H1 (cell line): ENCODE measurements around the gene PBX3. TPM values are rescaled to one million over a fixed set of nuclear protein-coding genes. Genes with fewer than 3 reads are reported as not detected.

Experiments
- CTCF ChIA-PET: fragments of 300-600 bp; sonication (Branson Sonifier 250); formaldehyde crosslinking; loops from one replicate; lab custom pipeline; 2021; ENCODE audit not compliant: partially characterized antibody; lab: Charles Lee
- POLR2A ChIA-PET: fragments of 300-600 bp; sonication (Branson Sonifier 250); formaldehyde crosslinking; loops from one replicate; lab custom pipeline; 2021; ENCODE audit warnings: inconsistent platforms; ENCODE audit not compliant: partially characterized antibody; lab: Charles Lee
- DNase-seq, 2 experiments: peaks; one replicate each; pipeline versions ENCODE4 v3.0.0 to v3.0.0-alpha.2; 2010 to 2022; ENCODE audit warnings: low spot score in 2 of 2, low read depth in 1 of 2, mixed read lengths in 1 of 2
- FAIRE-seq: peaks from 2 replicates; lab custom pipeline; 2011; peaks lifted over from hg19 to GRCh38; lab: Jason Lieb, UNC
- H2AFZ ChIP-seq: 2 replicates; pipeline ENCODE4 v1.8.1; 2012; ENCODE audit warnings: low read length, inconsistent platforms
- H2AK5ac ChIP-seq: 2 replicates; pipeline ENCODE4 v1.6.1; 2013; ENCODE audit warnings: low read depth, low read length
- H2BK120ac ChIP-seq: replicated peaks from 2 replicates; pipeline ENCODE3; 2013; ENCODE audit warnings: low read depth, low read length, inconsistent platforms
- H2BK12ac ChIP-seq: 2 replicates; pipeline ENCODE4 v1.6.1; 2013; ENCODE audit warnings: low read depth, low read length
- H2BK15ac ChIP-seq: 2 replicates; pipeline ENCODE4 v1.6.1; 2013; ENCODE audit warnings: low read length
- H2BK20ac ChIP-seq: 2 replicates; pipeline ENCODE4 v1.6.1; 2013; ENCODE audit warnings: low read length
- H2BK5ac ChIP-seq: 2 replicates; pipeline ENCODE4 v1.6.1; 2013; ENCODE audit warnings: low read depth, low read length
- H3K14ac ChIP-seq: 2 replicates; pipeline ENCODE4 v1.6.1; 2013; ENCODE audit warnings: inconsistent platforms; ENCODE audit not compliant: insufficient read length
- H3K18ac ChIP-seq: 2 replicates; pipeline ENCODE4 v1.6.1; 2013; ENCODE audit warnings: low read length; ENCODE audit errors: extremely low read depth
- H3K23ac ChIP-seq: 2 replicates; pipeline ENCODE4 v1.6.1; 2013; ENCODE audit warnings: inconsistent platforms; ENCODE audit not compliant: insufficient read length
- H3K23me2 ChIP-seq: 2 replicates; pipeline ENCODE4 v1.6.1; 2013; ENCODE audit warnings: low read depth, low read length
- H3K27ac ChIP-seq: 2 replicates; pipeline ENCODE4 v1.6.1; 2011; ENCODE audit warnings: low read depth, low read length, inconsistent platforms
- H3K27me3 ChIP-seq, 4 experiments: replicated peaks in 1 of 4; 1 replicate in 1 of 4; 2 replicates in 3 of 4; pipeline versions ENCODE4 v1.6.1 to v1.8.1; 2011 to 2013; ENCODE audit warnings: low read length in 3 of 4, mild to moderate bottlenecking in 3 of 4, inconsistent platforms in 2 of 4, mixed read lengths in 2 of 4, moderate library complexity in 1 of 4; ENCODE audit not compliant: control insufficient read depth in 3 of 4, insufficient read depth in 3 of 4; ENCODE audit errors: extremely low read depth in 1 of 4
- H3K36me3 ChIP-seq, 4 experiments: 2 replicates each; pipeline versions ENCODE4 v1.6.1 to v1.8.1; 2011 to 2013; ENCODE audit warnings: mild to moderate bottlenecking in 4 of 4, low read length in 3 of 4, moderate library complexity in 2 of 4, control low read depth in 1 of 4, inconsistent platforms in 1 of 4; ENCODE audit not compliant: insufficient read depth in 4 of 4, control insufficient read depth in 2 of 4
- H3K4ac ChIP-seq: replicated peaks from 2 replicates; pipeline ENCODE3; 2013; ENCODE audit warnings: low read length, low read depth, mixed read lengths, inconsistent platforms; ENCODE audit not compliant: insufficient read length
- H3K4me1 ChIP-seq, 4 experiments: replicated peaks in 1 of 4; 1 replicate in 1 of 4; 2 replicates in 3 of 4; pipeline versions ENCODE4 v1.6.1 to v1.8.1; 2011 to 2013; ENCODE audit warnings: low read length in 3 of 4, inconsistent platforms in 2 of 4, mixed read lengths in 1 of 4; ENCODE audit not compliant: insufficient read depth in 4 of 4, control insufficient read depth in 3 of 4
- H3K4me2 ChIP-seq, 2 experiments: 2 replicates each; pipeline versions ENCODE4 v1.6.1 to v1.8.1; 2011 to 2013; ENCODE audit warnings: low read depth in 2 of 2, low read length in 2 of 2, control low read depth in 1 of 2, inconsistent platforms in 1 of 2, mild to moderate bottlenecking in 1 of 2; ENCODE audit not compliant: insufficient read depth in 1 of 2
- H3K4me3 ChIP-seq, 4 experiments: fragments of 200-600, 300-600 bp in 1 of 4; sonication (generic), shearing (Covaris generic), sonication (Bioruptor Twin) in 1 of 4; 2 replicates each; pipeline versions ENCODE4 v1.5.1 to v1.8.1; 2011 to 2016; ENCODE audit warnings: low read length in 4 of 4, low read depth in 3 of 4, control low read depth in 2 of 4, inconsistent platforms in 2 of 4, mild to moderate bottlenecking in 2 of 4, mixed read lengths in 1 of 4, moderate library complexity in 1 of 4; ENCODE audit not compliant: insufficient read depth in 2 of 4; ENCODE audit errors: extremely low read depth in 1 of 4
- H3K56ac ChIP-seq: replicated peaks from 2 replicates; pipeline ENCODE3; 2013; ENCODE audit warnings: low read depth, mild to moderate bottlenecking, mixed read lengths, low read length, inconsistent platforms; ENCODE audit not compliant: insufficient read length
- H3K79me1 ChIP-seq: 2 replicates; pipeline ENCODE4 v1.6.1; 2013; ENCODE audit warnings: low read depth, low read length, control low read depth
- H3K79me2 ChIP-seq, 2 experiments: 2 replicates each; pipeline versions ENCODE4 v1.6.1 to v1.8.1; 2012 to 2013; ENCODE audit warnings: low read length in 2 of 2, mild to moderate bottlenecking in 2 of 2, inconsistent platforms in 1 of 2; ENCODE audit not compliant: insufficient read depth in 2 of 2, control insufficient read depth in 1 of 2
- H3K9ac ChIP-seq, 4 experiments: replicated peaks in 1 of 4; 1 replicate in 1 of 4; 2 replicates in 3 of 4; pipeline versions ENCODE4 v1.6.1 to v1.8.1; 2011 to 2013; ENCODE audit warnings: low read depth in 3 of 4, low read length in 3 of 4, control low read depth in 2 of 4, mild to moderate bottlenecking in 2 of 4, moderate library complexity in 2 of 4, inconsistent platforms in 1 of 4; ENCODE audit errors: extremely low read depth in 1 of 4
- H3K9me3 ChIP-seq, 2 experiments: 2 replicates each; pipeline versions ENCODE4 v1.6.1 to v1.8.1; 2012 to 2013; ENCODE audit warnings: mild to moderate bottlenecking in 2 of 2, moderate library complexity in 2 of 2, control low read depth in 1 of 2, inconsistent platforms in 1 of 2, low read depth in 1 of 2, low read length in 1 of 2, mixed read lengths in 1 of 2; ENCODE audit not compliant: insufficient read depth in 2 of 2
- H4K20me1 ChIP-seq, 2 experiments: replicated peaks in 1 of 2; 2 replicates each; pipeline versions ENCODE3 to v1.8.1; 2011 to 2013; ENCODE audit warnings: inconsistent platforms in 2 of 2, low read length in 2 of 2, mild to moderate bottlenecking in 1 of 2; ENCODE audit not compliant: insufficient read depth in 2 of 2, control insufficient read depth in 1 of 2
- H4K5ac ChIP-seq: 2 replicates; pipeline ENCODE4 v1.6.1; 2013; ENCODE audit warnings: low read length, low read depth, mixed read lengths, inconsistent platforms; ENCODE audit not compliant: insufficient read length
- H4K8ac ChIP-seq: 2 replicates; pipeline ENCODE4 v1.8.0; 2013; ENCODE audit warnings: mild to moderate bottlenecking, moderate library complexity, low read length, inconsistent platforms; ENCODE audit not compliant: insufficient read depth; ENCODE audit errors: extremely low read depth
- H4K91ac ChIP-seq: replicated peaks from 2 replicates; pipeline ENCODE3; 2013; ENCODE audit warnings: low read length, mixed read lengths, inconsistent platforms; ENCODE audit not compliant: insufficient read length
- CHD1 ChIP-seq: IDR thresholded peaks from 2 replicates; pipeline ENCODE4 v1.6.1; 2012; ENCODE audit warnings: low read depth, low read length, improper control_type of control experiment
- CREB1 ChIP-seq: IDR thresholded peaks from 2 replicates; pipeline ENCODE4 v1.6.1; 2012; ENCODE audit warnings: inconsistent platforms
- EGR1 ChIP-seq: IDR thresholded peaks from 2 replicates; pipeline ENCODE4 v1.6.1; 2011; ENCODE audit warnings: low read depth, low read length, borderline replicate concordance
- EP300 ChIP-seq, 2 experiments: IDR thresholded peaks; 1 replicate in 1 of 2; 2 replicates in 1 of 2; pipeline ENCODE4 v1.6.1; 2011 to 2012; ENCODE audit warnings: low read depth in 2 of 2, low read length in 2 of 2, mild to moderate bottlenecking in 2 of 2, borderline replicate concordance in 1 of 2, inconsistent platforms in 1 of 2, moderate library complexity in 1 of 2
- MAFK ChIP-seq: IDR thresholded peaks from 2 replicates; pipeline ENCODE4 v1.6.1; 2012; ENCODE audit warnings: low read depth, mild to moderate bottlenecking, improper control_type of control experiment, low read length
- NANOG ChIP-seq: IDR thresholded peaks from 2 replicates; pipeline ENCODE4 v1.6.1; 2011; ENCODE audit warnings: low read length, low read depth, mild to moderate bottlenecking, inconsistent platforms; ENCODE audit not compliant: insufficient read depth, poor library complexity, severe bottlenecking
- POU5F1 ChIP-seq: IDR thresholded peaks from 2 replicates; pipeline ENCODE4 v1.6.1; 2011; ENCODE audit warnings: low read depth, mild to moderate bottlenecking, low read length, moderate library complexity
- SIX5 ChIP-seq: IDR thresholded peaks from 2 replicates; pipeline ENCODE4 v1.6.1; 2011; ENCODE audit warnings: mild to moderate bottlenecking, low read depth, low read length
- SP2 ChIP-seq: IDR thresholded peaks from 2 replicates; pipeline ENCODE4 v1.6.1; 2012; ENCODE audit warnings: mild to moderate bottlenecking, low read length, inconsistent platforms
- SUZ12 ChIP-seq: fragments of 200-600 bp; sonication (generic); IDR thresholded peaks from 2 replicates; pipeline ENCODE4 v1.6.1; 2012; ENCODE audit warnings: mild to moderate bottlenecking, inconsistent platforms, low read length, moderate library complexity, mixed read lengths
- TAF1 ChIP-seq: IDR thresholded peaks from 2 replicates; pipeline ENCODE4 v1.6.1; 2011; ENCODE audit warnings: mild to moderate bottlenecking, low read depth, low read length
- TEAD4 ChIP-seq: IDR thresholded peaks from 2 replicates; pipeline ENCODE4 v1.6.1; 2012; ENCODE audit warnings: low read depth, low read length, inconsistent platforms, mixed read lengths
- WGBS, 2 experiments: shearing (Covaris generic) in 1 of 2; methylation state at CpG; one replicate each; pipeline versions ENCODE4 v1.1.6 to v1.1.7; 2013 to 2015; ENCODE audit warnings: low lambda C conversion rate in 2 of 2, mixed read lengths in 2 of 2, inconsistent platforms in 1 of 2, low coverage in 1 of 2, missing lambda C conversion rate in 1 of 2; ENCODE audit not compliant: insufficient replicate concordance in 2 of 2, insufficient coverage in 1 of 2, insufficient read length in 1 of 2; ENCODE audit errors: extremely low coverage in 1 of 2, missing lambda C conversion rate in 1 of 2; 5-methylcytosine and 5-hydroxymethylcytosine counted together
- polyA plus RNA-seq, 7 experiments: library from polyadenylated mRNA; depleted of rRNA in 3 of 7; stranded (reverse) in 5 of 7; unstranded in 2 of 7; fragments of >200 nt in 5 of 7; fragments of 200-250 nt in 2 of 7; gene quantifications; 1 replicate in 5 of 7; 2 replicates in 1 of 7; 4 replicates in 1 of 7; pipeline versions ENCODE4 v1.2.1 to v1.2.3, GENCODE V29; 2011 to 2013; ENCODE audit warnings: missing spikeins in 2 of 7, mixed read lengths in 2 of 7
- total RNA-seq: library from RNA; stranded (reverse); fragmentation: NEBNext Ultra II Directional; extraction: Animal tissue kit (Norgen Biotek cat#: 25700); gene quantifications from 2 replicates; pipeline ENCODE4 v1.2.1, GENCODE V29; 2021
- TF ChIP-seq, protein P1 (sequence below): IDR thresholded peaks from 2 replicates; pipeline ENCODE4 v1.6.1; 2012; ENCODE audit warnings: low read length, inconsistent platforms

Gene PBX3
- total and polyA plus RNA-seq, 2 of the 8 experiments (the other 6 are each of a cell fraction or from before 2014, with no cell fraction given): 22.7 to 44.3 TPM

DNA sequence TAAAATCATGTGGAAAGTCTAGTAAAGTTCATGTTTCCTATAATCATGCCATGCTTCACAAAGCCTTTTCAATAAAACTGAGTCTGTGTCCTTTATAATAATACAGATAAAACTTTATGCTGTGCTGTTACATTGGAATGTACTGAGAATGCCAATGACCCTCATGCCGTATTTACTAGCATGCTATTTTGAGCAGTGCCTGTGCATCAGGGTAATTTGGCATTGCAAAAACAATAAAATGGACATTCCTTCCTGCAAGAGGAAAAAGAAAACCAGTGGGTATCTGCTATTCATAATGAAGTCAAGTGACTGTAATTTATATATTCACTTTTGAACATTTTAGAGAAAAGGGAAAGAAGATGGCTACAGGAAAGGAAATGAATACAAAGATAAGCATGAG is 159.0 kb downstream of the PBX3 start:
- no peak overlapping the region for H2AFZ ChIP-seq
- H3K4me1 ChIP-seq: peaks cover 0 to 6% (median 4%) of the 10 kb centered on the region in 4 experiments; a peak in 3 of 7 replicates
- H3K4me3 ChIP-seq: no peak overlapping the region
- no peak for FAIRE-seq
- no peak overlapping the region for H3K9ac ChIP-seq
- no peaks in the 10 kb centered on the region for H3K36me3 ChIP-seq
- H3K14ac ChIP-seq: no peak overlapping the region
- H3K79me1 ChIP-seq: no peaks in the 10 kb centered on the region
- no peak for DNase-seq
- peaks cover 2 to 4% of the 10 kb centered on the region in 2 experiments for H4K20me1 ChIP-seq
- no peak overlapping the region for H3K4me2 ChIP-seq
- H4K8ac ChIP-seq: no peak overlapping the region
- no peaks in the 10 kb centered on the region for H3K23me2 ChIP-seq
- no peak overlapping the region for H3K23ac ChIP-seq
- no peak overlapping the region for H3K4ac ChIP-seq
- ChIA-PET POLR2A (no interaction called here), CTCF (no interaction called here)
- no peak overlapping the region for H4K91ac ChIP-seq
- H3K9me3 ChIP-seq: no peaks in the 10 kb centered on the region
- H2BK12ac ChIP-seq: no peak overlapping the region
- no peak overlapping the region for H3K27ac ChIP-seq
- WGBS, 2 experiments: 85% methylated on average over 1 of the region's 1 CpG; no CpG with 5 or more reads in 1 of the 2 experiments
- no peak overlapping the region for H3K18ac ChIP-seq
- H2BK20ac ChIP-seq: no peak overlapping the region
- no peak overlapping the region for H2AK5ac ChIP-seq
- H3K27me3 ChIP-seq: no peaks in the 10 kb centered on the region
- H3K79me2 ChIP-seq: peaks cover 0 to 65% of the 10 kb centered on the region in 2 experiments; a peak in 2 of 4 replicates
- H2BK15ac ChIP-seq: no peak overlapping the region
- H3K56ac ChIP-seq: no peak overlapping the region
- no peak overlapping the region for H2BK120ac ChIP-seq
- H4K5ac ChIP-seq: no peak overlapping the region
- H2BK5ac ChIP-seq: no peak overlapping the region
- TF ChIP-seq NANOG (no peak), MAFK (no peak), SUZ12 (no peak), EGR1 (no peak), TEAD4 (no peak), CREB1 (no peak), TAF1 (no peak), SP2 (no peak), POU5F1 (no peak), CHD1 (no peak), EP300 (IDR thresholded peaks at IDR 0.05; ENCODE audit: borderline replicate concordance in 1 of 2, low read depth in 2 of 2, low read length in 2 of 2) (no peak), SIX5 (no peak)
- TF ChIP-seq, protein P1, sequence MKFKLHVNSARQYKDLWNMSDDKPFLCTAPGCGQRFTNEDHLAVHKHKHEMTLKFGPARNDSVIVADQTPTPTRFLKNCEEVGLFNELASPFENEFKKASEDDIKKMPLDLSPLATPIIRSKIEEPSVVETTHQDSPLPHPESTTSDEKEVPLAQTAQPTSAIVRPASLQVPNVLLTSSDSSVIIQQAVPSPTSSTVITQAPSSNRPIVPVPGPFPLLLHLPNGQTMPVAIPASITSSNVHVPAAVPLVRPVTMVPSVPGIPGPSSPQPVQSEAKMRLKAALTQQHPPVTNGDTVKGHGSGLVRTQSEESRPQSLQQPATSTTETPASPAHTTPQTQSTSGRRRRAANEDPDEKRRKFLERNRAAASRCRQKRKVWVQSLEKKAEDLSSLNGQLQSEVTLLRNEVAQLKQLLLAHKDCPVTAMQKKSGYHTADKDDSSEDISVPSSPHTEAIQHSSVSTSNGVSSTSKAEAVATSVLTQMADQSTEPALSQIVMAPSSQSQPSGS: no peak
